ENCODE results near the gene HOXC11. TPM values are rescaled to one million over a fixed set of nuclear protein-coding genes. Genes with fewer than 3 reads are reported as not detected.

The HOXC11 gene
- total and polyA plus RNA-seq, 10 of the 15 experiments (the other 5 are each of a cell fraction or from before 2014, with no cell fraction given) = not detected

DNA sequence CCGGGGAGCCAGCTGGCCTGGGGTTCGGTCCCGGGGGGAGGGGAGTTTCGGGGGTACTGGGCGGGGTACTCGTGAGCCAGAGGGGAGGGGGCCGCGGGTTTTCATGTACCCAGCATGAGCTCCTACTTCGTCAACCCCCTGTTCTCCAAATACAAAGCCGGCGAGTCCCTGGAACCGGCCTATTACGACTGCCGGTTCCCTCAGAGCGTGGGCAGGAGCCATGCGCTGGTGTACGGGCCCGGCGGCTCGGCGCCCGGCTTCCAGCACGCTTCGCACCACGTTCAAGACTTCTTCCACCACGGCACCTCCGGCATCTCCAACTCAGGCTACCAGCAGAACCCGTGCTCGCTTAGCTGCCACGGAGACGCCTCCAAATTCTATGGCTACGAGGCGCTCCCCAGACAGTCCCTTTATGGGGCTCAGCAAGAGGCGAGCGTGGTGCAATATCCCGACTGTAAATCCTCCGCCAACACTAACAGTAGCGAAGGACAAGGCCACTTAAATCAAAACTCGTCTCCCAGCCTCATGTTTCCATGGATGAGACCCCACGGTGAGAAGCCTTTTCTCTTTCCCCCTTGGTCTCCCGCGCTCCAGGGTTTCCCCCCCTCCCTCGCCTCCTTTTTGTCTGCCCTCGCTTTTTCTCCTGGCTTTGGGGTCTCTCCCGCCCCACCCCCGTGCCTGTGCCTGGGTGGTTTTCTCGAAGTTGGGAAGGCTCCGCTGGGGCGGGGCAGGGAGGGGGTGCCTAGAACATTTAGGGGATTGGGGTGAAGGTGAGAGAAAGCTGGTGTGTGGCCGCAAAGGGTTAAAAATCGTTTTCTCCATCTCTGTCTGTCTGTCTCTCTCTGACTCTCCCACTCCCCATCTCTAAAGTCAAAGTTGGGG lies 36.5 kb downstream of the HOXC11 start:
- RAD21 ChIA-PET (ENCODE audit: unreplicated experiment) = interaction anchor here (0.6 to 4.0 kb wide), 13 partner anchors 8 to 198 kb away, joined by 3 to 38 read pairs (median 5); partner anchors contain the start of genes HOXC10, HOXC4 and SMUG1
- no peak overlapping the region for H3K4me2 ChIP-seq (ENCODE audit: control insufficient read depth, insufficient read depth)
- H3K27ac ChIP-seq (ENCODE audit: control insufficient read depth, insufficient read depth) = no peak overlapping the region
- POLR2A ChIA-PET = interaction anchor here (0.6 kb wide), 1 partner anchor 158 kb away, joined by 3 read pairs; no protein-coding TSS in a partner anchor
- FAIRE-seq (no peak), DNase-seq (ENCODE audit: low read depth, low spot score) (no peak), ATAC-seq (no peak)
- H3K79me2 ChIP-seq (ENCODE audit: control insufficient read depth, insufficient read depth, low read length) = no peaks in the 10 kb centered on the region
- WGBS (ENCODE audit: insufficient coverage, insufficient replicate concordance, low lambda C conversion rate, missing lambda C conversion rate) = 10% methylated on average over 33 of the region's 51 CpGs
- no peak overlapping the region for H3K4me3 ChIP-seq
- TF ChIP-seq SUZ12 (IDR thresholded peaks at IDR 0.05; ENCODE audit: unreplicated experiment) (peak; percentile 56), TCF3 (IDR thresholded peaks at IDR 0.05; ENCODE audit: borderline replicate concordance, insufficient read depth, low read depth, low read length) (no peak), BMI1 (IDR thresholded peaks at IDR 0.05; ENCODE audit: borderline replicate concordance) (0 out of 2 replicates have a peak, but pooled peaks have one; percentile 31), BHLHE40 (IDR thresholded peaks at IDR 0.05; ENCODE audit: borderline replicate concordance in 1 of 2, low read depth in 2 of 2, low read length in 1 of 2) (0 out of 4 replicates have a peak, but pooled peaks of 1 of the 2 experiments have one; percentile 7), EZH2 (IDR thresholded peaks at IDR 0.05; ENCODE audit: borderline replicate concordance, control insufficient read depth, low read depth, low read length) (peak; percentile 99; the same call in 1 of the 2 replicates)
- no peak overlapping the region for H3K9ac ChIP-seq (ENCODE audit: control insufficient read depth, insufficient read depth, low read length)
- H3K27me3 ChIP-seq (replicated peaks in 1 of 2; ENCODE audit: control insufficient read depth in 2 of 2, insufficient read depth in 2 of 2, low read length in 1 of 2) = peaks cover 36 to 40% of the 10 kb centered on the region in 2 experiments
- BruUV-seq (replicated peaks) = no TSS peak
- H3K36me3 ChIP-seq (ENCODE audit: control insufficient read depth in 2 of 2, insufficient read depth in 2 of 2, low read length in 1 of 2) = no peaks in the 10 kb centered on the region
- no peaks in the 10 kb centered on the region for H3K9me3 ChIP-seq (replicated peaks; ENCODE audit: control insufficient read depth, insufficient read depth, low read length)
- in situ Hi-C loops (cut with MboI) = no loop called here
- no peaks in the 10 kb centered on the region for H4K20me1 ChIP-seq (ENCODE audit: control insufficient read depth, insufficient read depth)
- CTCF ChIA-PET = interaction anchor here (0.6 to 6.1 kb wide), 15 partner anchors 7 to 262 kb away, joined by 3 to 74 read pairs (median 5); partner anchors contain the start of gene HOXC5
- SMC1A ChIA-PET (ENCODE audit: uncharacterized antibody, unreplicated experiment) = interaction anchor here (0.6 to 1.9 kb wide), 9 partner anchors 9 to 193 kb away, joined by 3 to 10 read pairs (median 3); partner anchors contain the start of genes HOXC5 and HOXC9
- intact Hi-C loops (cut with micrococcal nuclease; ENCODE audit: unreplicated experiment) = loop anchor here (10.0 kb wide), 1 partner anchor 365 kb away; no protein-coding TSS in a partner anchor
- H2AFZ ChIP-seq (ENCODE audit: control insufficient read depth, low read depth, low read length) = peak overlapping the region; percentile 18; the same call in 1 of the 2 replicates
- H3K4me1 ChIP-seq (ENCODE audit: control insufficient read depth, insufficient read depth, low read length) = peaks cover 6% of the 10 kb centered on the region

All from GM12878 (cell line).